B cell (primary cell): ENCODE data around the gene SCNN1B. TPM values are rescaled to one million over a fixed set of nuclear protein-coding genes. Genes with fewer than 3 reads are reported as not detected.
"Not testable (repeated sequence)": the region's sequence is repeated elsewhere in the genome, so short reads cannot be mapped to it uniquely, and the experiment has no call there.

Experiments
- ATAC-seq: fragments of 200-7000 bp; cut with Tn5 transposase; one replicate; pipeline ENCODE4 v1.10.0; 2021; ENCODE audit warnings: low read depth, mild to moderate bottlenecking, moderate number of reproducible peaks, moderate library complexity
- CTCF ChIA-PET: fragments of 350-600 bp; sonication (Branson Sonifier 250); formaldehyde crosslinking; loops from one replicate; lab custom pipeline; 2021; ENCODE audit warnings: antibody characterized with exemption, inconsistent platforms; lab: Charles Lee
- POLR2A ChIA-PET: fragments of 350-600 bp; sonication (Branson Sonifier 250); formaldehyde crosslinking; loops from one replicate; lab custom pipeline; 2021; ENCODE audit warnings: antibody characterized with exemption; lab: Charles Lee
- DNase-seq: peaks from one replicate; pipeline ENCODE4 v3.0.0; 2013
- H2AFZ ChIP-seq: 2 replicates; pipeline ENCODE4 v1.6.1; 2012; ENCODE audit warnings: mild to moderate bottlenecking, low read depth, low read length; ENCODE audit not compliant: insufficient read depth, poor library complexity, severe bottlenecking
- H3K27ac ChIP-seq, 2 donors: 1 replicate in 1 of 2; 2 replicates in 1 of 2; pipeline ENCODE4 v1.5.1; 2012 to 2013; ENCODE audit warnings: low read length in 2 of 2, mild to moderate bottlenecking in 2 of 2, moderate library complexity in 1 of 2
- H3K27me3 ChIP-seq, 4 experiments: fragments of 200-600 bp in 1 of 4; sonication (generic) in 1 of 4; replicated peaks in 1 of 4; 1 replicate in 2 of 4; 2 replicates in 2 of 4; pipeline versions ENCODE4 v1.6.1 to v1.7.0; 2013 to 2016; ENCODE audit warnings: low read length in 3 of 4, mild to moderate bottlenecking in 2 of 4, mixed read lengths in 1 of 4, moderate library complexity in 1 of 4; ENCODE audit not compliant: insufficient read depth in 4 of 4, control insufficient read depth in 3 of 4; ENCODE audit errors: control extremely low read depth in 1 of 4
- H3K36me3 ChIP-seq, 2 experiments: replicated peaks in 1 of 2; 1 replicate in 1 of 2; 2 replicates in 1 of 2; pipeline versions ENCODE4 v1.6.1 to v1.7.1; 2013; ENCODE audit warnings: low read length in 1 of 2; ENCODE audit not compliant: insufficient read depth in 2 of 2, control insufficient read depth in 1 of 2; ENCODE audit errors: control extremely low read depth in 1 of 2, extremely low read depth in 1 of 2
- H3K4me1 ChIP-seq, 2 donors: fragments of 200-600 bp in 1 of 2; sonication (generic) in 1 of 2; 1 replicate in 1 of 2; 2 replicates in 1 of 2; pipeline versions ENCODE4 v1.5.1 to v1.6.1; 2013 to 2017; ENCODE audit warnings: low read length in 2 of 2; ENCODE audit not compliant: control insufficient read depth in 2 of 2, insufficient read depth in 2 of 2
- H3K4me2 ChIP-seq: replicated peaks from 2 replicates; pipeline ENCODE3; 2012; ENCODE audit warnings: mild to moderate bottlenecking, low read depth, low read length; ENCODE audit not compliant: poor library complexity, severe bottlenecking
- H3K4me3 ChIP-seq, 5 experiments: fragments of 200-600 bp in 1 of 5; sonication (generic) in 1 of 5; 1 replicate in 3 of 5; 2 replicates in 2 of 5; pipeline versions ENCODE4 v1.5.1 to v1.7.0; 2011 to 2016; ENCODE audit warnings: low read length in 4 of 5, mild to moderate bottlenecking in 4 of 5, low read depth in 2 of 5, control low read depth in 1 of 5, moderate library complexity in 1 of 5; ENCODE audit not compliant: insufficient read depth in 1 of 5; ENCODE audit errors: control extremely low read depth in 1 of 5, extremely low read depth in 1 of 5
- H3K79me2 ChIP-seq: fragments of 200-600 bp; sonication (generic); one replicate; pipeline ENCODE4 v1.6.0; 2016; ENCODE audit warnings: low read length; ENCODE audit not compliant: control insufficient read depth, insufficient read depth
- H3K9ac ChIP-seq: fragments of 200-600 bp; sonication (generic); 2 replicates; pipeline ENCODE4 v1.6.1; 2017; ENCODE audit warnings: mild to moderate bottlenecking, low read length, moderate library complexity
- H3K9me3 ChIP-seq, 3 donors: one replicate each; pipeline versions ENCODE4 v1.6.1 to v1.7.1; 2013; ENCODE audit warnings: low read length in 2 of 3; ENCODE audit not compliant: control insufficient read depth in 2 of 3, insufficient read depth in 1 of 3; ENCODE audit errors: control extremely low read depth in 1 of 3
- H4K20me1 ChIP-seq: 2 replicates; pipeline ENCODE4 v1.6.0; 2012; ENCODE audit warnings: mild to moderate bottlenecking, low read length; ENCODE audit not compliant: insufficient read depth, control insufficient read depth, poor library complexity, severe bottlenecking
- H3K27ac Mint-ChIP-seq: one replicate; pipeline ENCODE4 v1.8.0; 2021; ENCODE audit warnings: mixed read lengths
- H3K27me3 Mint-ChIP-seq: one replicate; pipeline ENCODE4 v1.8.0; 2021; ENCODE audit warnings: mixed read lengths
- H3K4me1 Mint-ChIP-seq: one replicate; pipeline ENCODE4 v1.8.0; 2021; ENCODE audit warnings: mixed read lengths
- H3K4me3 Mint-ChIP-seq: one replicate; pipeline ENCODE4 v1.8.0; 2021; ENCODE audit warnings: mixed read lengths
- H3K9me3 Mint-ChIP-seq: one replicate; pipeline ENCODE4 v1.8.0; 2022; ENCODE audit warnings: mixed read lengths; ENCODE audit not compliant: insufficient read depth
- EZH2 ChIP-seq: IDR thresholded peaks from 2 replicates; pipeline ENCODE4 v1.6.1; 2012; ENCODE audit warnings: borderline replicate concordance, low read depth, mild to moderate bottlenecking, moderate library complexity, low read length; ENCODE audit not compliant: insufficient read depth, poor library complexity, severe bottlenecking
- WGBS: methylation state at CpG from one replicate; pipeline ENCODE4 v1.1.5; 2013; ENCODE audit warnings: missing lambda C conversion rate; ENCODE audit not compliant: insufficient coverage; 5-methylcytosine and 5-hydroxymethylcytosine counted together
- intact Hi-C: fragments of 100-400 bp; cut with micrococcal nuclease; formaldehyde crosslinking; loops from one replicate; pipeline ENCODE4 v1.10.0; 2022
- polyA plus RNA-seq: library from polyadenylated mRNA; depleted of rRNA; stranded (reverse); fragments of >200 nt; gene quantifications from 2 replicates; pipeline ENCODE4 v1.2.3, GENCODE V29; 2012
- total RNA-seq, 2 donors: library from RNA; stranded (reverse); fragments of 120-200 nt in 1 of 2; gene quantifications; 1 replicate in 1 of 2; 2 replicates in 1 of 2; pipeline versions ENCODE4 v1.2.3 to v1.2.4, GENCODE V29; 2013 to 2022
- TF ChIP-seq, protein P1 (sequence below): fragments of 200-600 bp; IDR thresholded peaks from one replicate; pipeline ENCODE4 v1.8.0; 2022; ENCODE audit warnings: antibody characterized with exemption, mild to moderate bottlenecking

SCNN1B gene
- total and polyA plus RNA-seq, 2 donors (not counting 1 experiment from before 2014, with no cell fraction given), result 0.30 TPM; not detected in 1

DNA sequence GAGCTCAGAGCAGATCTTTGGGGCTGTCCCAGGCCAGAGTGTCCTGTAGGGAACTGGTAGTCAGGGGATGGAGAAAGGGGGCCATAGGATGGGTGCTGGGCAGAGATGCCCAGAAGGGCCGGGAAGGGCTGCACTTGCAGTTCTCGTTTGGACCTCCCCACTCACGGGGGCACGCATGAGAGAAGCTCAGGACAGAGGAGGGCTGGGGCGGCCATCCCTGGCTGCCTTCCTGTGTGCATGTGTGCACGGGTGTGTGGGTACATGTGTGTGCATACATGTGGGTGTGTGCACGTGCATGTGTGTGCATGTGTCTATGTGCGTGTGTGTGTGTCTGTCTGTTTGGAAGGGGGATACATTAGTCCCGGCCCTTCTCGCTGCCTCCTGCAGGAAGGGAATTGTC is 77.6 kb downstream of the SCNN1B start:
- Histone ChIP-seq H3K27ac (no peak overlapping the region), H3K4me1 (no peaks in the 10 kb centered on the region), H3K36me3 (no peaks in the 10 kb centered on the region), H3K4me3 (no peak overlapping the region), H3K4me2 (no peak overlapping the region), H3K9me3 (no peaks in the 10 kb centered on the region), H3K27me3 (no peaks in the 10 kb centered on the region), H3K79me2 (no peaks in the 10 kb centered on the region), H2AFZ (no peak overlapping the region), H3K9ac (no peak overlapping the region), H4K20me1 (no peaks in the 10 kb centered on the region)
- CTCF ChIA-PET, result no interaction called here
- no peak for ATAC-seq
- intact Hi-C loops, result no loop called here
- 89% methylated on average over 6 of the region's 10 CpGs for WGBS
- Mint-ChIP-seq H3K27ac (no peak overlapping the region), H3K4me3 (no peak overlapping the region), H3K9me3 (no peaks in the 10 kb centered on the region), H3K27me3 (peaks cover 9% of the 10 kb centered on the region), H3K4me1 (no peaks in the 10 kb centered on the region)
- no peak for DNase-seq
- TF ChIP-seq EZH2, result no peak
- TF ChIP-seq, protein P1, sequence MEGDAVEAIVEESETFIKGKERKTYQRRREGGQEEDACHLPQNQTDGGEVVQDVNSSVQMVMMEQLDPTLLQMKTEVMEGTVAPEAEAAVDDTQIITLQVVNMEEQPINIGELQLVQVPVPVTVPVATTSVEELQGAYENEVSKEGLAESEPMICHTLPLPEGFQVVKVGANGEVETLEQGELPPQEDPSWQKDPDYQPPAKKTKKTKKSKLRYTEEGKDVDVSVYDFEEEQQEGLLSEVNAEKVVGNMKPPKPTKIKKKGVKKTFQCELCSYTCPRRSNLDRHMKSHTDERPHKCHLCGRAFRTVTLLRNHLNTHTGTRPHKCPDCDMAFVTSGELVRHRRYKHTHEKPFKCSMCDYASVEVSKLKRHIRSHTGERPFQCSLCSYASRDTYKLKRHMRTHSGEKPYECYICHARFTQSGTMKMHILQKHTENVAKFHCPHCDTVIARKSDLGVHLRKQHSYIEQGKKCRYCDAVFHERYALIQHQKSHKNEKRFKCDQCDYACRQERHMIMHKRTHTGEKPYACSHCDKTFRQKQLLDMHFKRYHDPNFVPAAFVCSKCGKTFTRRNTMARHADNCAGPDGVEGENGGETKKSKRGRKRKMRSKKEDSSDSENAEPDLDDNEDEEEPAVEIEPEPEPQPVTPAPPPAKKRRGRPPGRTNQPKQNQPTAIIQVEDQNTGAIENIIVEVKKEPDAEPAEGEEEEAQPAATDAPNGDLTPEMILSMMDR, result no peak
- POLR2A ChIA-PET, result no interaction called here

DNA sequence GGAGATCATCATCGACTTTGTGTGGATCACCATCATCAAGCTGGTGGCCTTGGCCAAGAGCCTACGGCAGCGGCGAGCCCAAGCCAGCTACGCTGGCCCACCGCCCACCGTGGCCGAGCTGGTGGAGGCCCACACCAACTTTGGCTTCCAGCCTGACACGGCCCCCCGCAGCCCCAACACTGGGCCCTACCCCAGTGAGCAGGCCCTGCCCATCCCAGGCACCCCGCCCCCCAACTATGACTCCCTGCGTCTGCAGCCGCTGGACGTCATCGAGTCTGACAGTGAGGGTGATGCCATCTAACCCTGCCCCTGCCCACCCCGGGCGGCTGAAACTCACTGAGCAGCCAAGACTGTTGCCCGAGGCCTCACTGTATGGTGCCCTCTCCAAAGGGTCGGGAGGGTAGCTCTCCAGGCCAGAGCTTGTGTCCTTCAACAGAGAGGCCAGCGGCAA is 78.4 kb downstream of the SCNN1B start:
- DNase-seq (no peak), ATAC-seq (no peak)
- no peaks in the 10 kb centered on the region for H3K9me3 Mint-ChIP-seq
- H3K9ac ChIP-seq, result no peak overlapping the region
- H3K27me3 Mint-ChIP-seq, result peaks cover 9% of the 10 kb centered on the region
- no peaks in the 10 kb centered on the region for H3K79me2 ChIP-seq
- POLR2A ChIA-PET, result no interaction called here
- 97% methylated on average over 20 of the region's 20 CpGs for WGBS
- no peaks in the 10 kb centered on the region for H4K20me1 ChIP-seq
- H2AFZ ChIP-seq, result no peak overlapping the region
- no peaks in the 10 kb centered on the region for H3K9me3 ChIP-seq
- CTCF ChIA-PET, result no interaction called here
- no peaks in the 10 kb centered on the region for H3K4me1 ChIP-seq
- intact Hi-C loops, result no loop called here
- H3K27me3 ChIP-seq, result no peaks in the 10 kb centered on the region
- no peaks in the 10 kb centered on the region for H3K36me3 ChIP-seq
- no peak overlapping the region for H3K27ac ChIP-seq
- H3K4me1 Mint-ChIP-seq, result no peaks in the 10 kb centered on the region
- no peak overlapping the region for H3K4me2 ChIP-seq
- H3K4me3 Mint-ChIP-seq, result no peak overlapping the region
- TF ChIP-seq EZH2, result no peak
- H3K4me3 ChIP-seq, result no peak overlapping the region
- no peak overlapping the region for H3K27ac Mint-ChIP-seq

DNA sequence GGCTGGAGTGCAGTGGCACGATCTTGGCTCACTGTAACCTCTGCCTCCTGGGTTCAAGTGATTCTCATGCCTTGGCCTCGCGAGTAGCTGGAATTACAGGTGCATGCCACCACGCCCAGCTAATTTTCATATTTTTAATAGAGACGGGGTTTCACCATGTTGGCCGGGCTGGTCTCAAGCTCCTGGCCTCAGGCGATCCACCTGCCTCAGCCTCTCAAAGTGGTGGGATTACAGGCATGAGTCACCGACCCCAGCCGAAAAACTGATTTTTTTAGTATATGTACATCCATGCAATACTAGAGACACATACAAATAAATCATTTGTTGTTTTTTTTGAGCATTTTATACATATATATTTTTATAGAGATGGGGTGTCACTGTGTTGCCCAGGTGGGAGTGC is 79.6 kb downstream of the SCNN1B start:
- H3K9me3 ChIP-seq, H3K27me3 Mint-ChIP-seq, H3K4me3 ChIP-seq, intact Hi-C loops, H3K9ac ChIP-seq, H3K4me2 ChIP-seq, DNase-seq, H3K4me1 ChIP-seq, H2AFZ ChIP-seq, ATAC-seq, H3K4me3 Mint-ChIP-seq, H3K27ac Mint-ChIP-seq, H3K36me3 ChIP-seq, POLR2A ChIA-PET, H3K27me3 ChIP-seq, H4K20me1 ChIP-seq, CTCF ChIA-PET, H3K27ac ChIP-seq, H3K9me3 Mint-ChIP-seq, H3K4me1 Mint-ChIP-seq, H3K79me2 ChIP-seq: not testable (repeated sequence)
- WGBS, result 83% methylated on average over 2 of the region's 9 CpGs
